HFF-Myc (cell line): Measurements from ENCODE around the gene MOB1A.
A peak's percentile ranks its signal among the peaks of the same experiment; 100 is the strongest.

Experiments used
- DNase-seq: peaks from one replicate; pipeline ENCODE4 v3.0.0-alpha.2; 2011; ENCODE audit warnings: low read depth; ENCODE audit errors: extremely low read depth
- H3K4me3 ChIP-seq: replicated peaks from 2 replicates; pipeline ENCODE4 v1.5.1; 2011; ENCODE audit warnings: low read depth, mild to moderate bottlenecking, control low read depth, low read length
- CTCF ChIP-seq: IDR thresholded peaks from 2 replicates; pipeline ENCODE4 v1.5.1; 2012; ENCODE audit warnings: mild to moderate bottlenecking, low read depth, low read length, control low read depth; ENCODE audit errors: missing control alignments

Gene MOB1A

GRCh38 chr2:74149570-74150319 is 28.9 kb downstream of the MOB1A start:
- peak overlapping the region; percentile 77 for H3K4me3 ChIP-seq
- no peak for DNase-seq
- no peak for TF ChIP-seq CTCF

- TF ChIP-seq CTCF, result no peak
- peak overlapping the region; percentile 77 for H3K4me3 ChIP-seq
- no peak for DNase-seq
Measured at GRCh38 chr2:74149247-74149525, 29.5 kb downstream of the MOB1A start.

- TF ChIP-seq CTCF, result no peak
- H3K4me3 ChIP-seq, result peak overlapping the region; percentile 77
- DNase-seq, result no peak
Measured at GRCh38 chr2:74148457-74149246, 30.0 kb downstream of the MOB1A start.

GRCh38 chr2:74147727-74148456 is 30.8 kb downstream of the MOB1A start, which contains the start of gene BOLA3:
Gene BOLA3 (minus strand): TSS chr2:74147912. CDS start chr2:74147874, 38 bp downstream.
- peak; percentile 46 for TF ChIP-seq CTCF

GRCh38 chr2:74146929-74147726 is 31.6 kb downstream of the MOB1A start:
- TF ChIP-seq CTCF, result no peak
- no peak for DNase-seq
- peak overlapping the region; percentile 77 for H3K4me3 ChIP-seq

More at GRCh38 chr2:74147727-74148456, 30.8 kb downstream of the MOB1A start, which contains the start of gene BOLA3:
- H3K4me3 ChIP-seq, result peak within 1 kb of the TSS; percentile 77
- DNase-seq, result peak; percentile 36

- peak; percentile 28 for TF ChIP-seq CTCF
- DNase-seq, result peak; percentile 21
- H3K4me3 ChIP-seq, result no peak overlapping the region
Measured at GRCh38 chr2:74142340-74142739, 36.3 kb downstream of the MOB1A start.
